Midbrain (tissue), 1 donor: ENCODE data around the gene CCDC187.

Experiments used
- DNase-seq: peaks from one replicate; lab custom pipeline; 2025; lab: John Stamatoyannopoulos, UW

CCDC187 gene

GRCh38 chr9:136297016-136297691 is 6.7 kb downstream of the CCDC187 start:
- DNase-seq, result no peak

- no peak for DNase-seq
These were observed 7.4 kb downstream of the CCDC187 start for GRCh38 chr9:136296434-136297015.

GRCh38 chr9:136295542-136296433 is 8.1 kb downstream of the CCDC187 start:
- DNase-seq, result no peak

- no peak for DNase-seq
These were observed 8.8 kb downstream of the CCDC187 start for GRCh38 chr9:136295055-136295454.

- no peak for DNase-seq
These were observed 9.5 kb downstream of the CCDC187 start for GRCh38 chr9:136294437-136294836.

- DNase-seq, result no peak
These were observed 10.3 kb downstream of the CCDC187 start for GRCh38 chr9:136293476-136294077.

GRCh38 chr9:136292591-136293448 is 11.1 kb downstream of the CCDC187 start:
- no peak for DNase-seq

- DNase-seq, result no peak
These were observed 11.8 kb downstream of the CCDC187 start for GRCh38 chr9:136292026-136292538.

GRCh38 chr9:136291306-136292025 is 12.4 kb downstream of the CCDC187 start:
- DNase-seq, result no peak

- DNase-seq, result no peak
These were observed 13.3 kb downstream of the CCDC187 start for GRCh38 chr9:136290508-136291000.

- no peak for DNase-seq
These were observed 14.0 kb downstream of the CCDC187 start for GRCh38 chr9:136289651-136290507.

- no peak for DNase-seq
These were observed 15.7 kb downstream of the CCDC187 start for GRCh38 chr9:136287960-136288753.

- no peak for DNase-seq
These were observed 16.9 kb downstream of the CCDC187 start for GRCh38 chr9:136286987-136287379.

- DNase-seq, result no peak
These were observed 17.4 kb downstream of the CCDC187 start for GRCh38 chr9:136286359-136286986.

- no peak for DNase-seq
These were observed 18.2 kb downstream of the CCDC187 start for GRCh38 chr9:136285501-136286358.

GRCh38 chr9:136284951-136285350 is 18.9 kb downstream of the CCDC187 start:
- DNase-seq, result no peak

GRCh38 chr9:136284311-136284710 is 19.6 kb downstream of the CCDC187 start:
- DNase-seq, result no peak
